GM10847 (cell line): ENCODE data around the gene GOLPH3L.

ENCODE experiments used
- POLR2A ChIP-seq: IDR thresholded peaks from 2 replicates; pipeline ENCODE4 v1.6.1; 2011; ENCODE audit not compliant: insufficient read length; ENCODE audit errors: extremely low read depth

GOLPH3L gene

DNA sequence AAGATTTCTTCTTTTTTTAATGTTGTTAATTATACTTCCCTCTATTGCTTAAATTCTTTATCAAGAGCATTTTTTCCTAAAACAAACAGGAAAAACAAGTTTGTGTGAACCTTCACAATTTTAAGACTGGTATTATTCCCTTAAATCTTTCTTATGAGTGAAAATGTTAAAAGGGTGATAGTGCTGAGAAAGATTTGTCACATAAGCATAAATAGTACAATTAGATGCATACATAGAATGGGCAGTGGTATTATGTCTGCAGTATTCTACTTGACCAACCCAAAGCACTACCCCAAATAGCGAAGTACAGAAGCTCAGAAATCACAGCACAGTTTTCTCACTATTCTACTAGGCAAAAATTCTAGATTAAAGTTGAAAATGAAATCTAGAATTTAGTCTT, 18.0 kb downstream of the GOLPH3L start:
- no peak for TF ChIP-seq POLR2A

DNA sequence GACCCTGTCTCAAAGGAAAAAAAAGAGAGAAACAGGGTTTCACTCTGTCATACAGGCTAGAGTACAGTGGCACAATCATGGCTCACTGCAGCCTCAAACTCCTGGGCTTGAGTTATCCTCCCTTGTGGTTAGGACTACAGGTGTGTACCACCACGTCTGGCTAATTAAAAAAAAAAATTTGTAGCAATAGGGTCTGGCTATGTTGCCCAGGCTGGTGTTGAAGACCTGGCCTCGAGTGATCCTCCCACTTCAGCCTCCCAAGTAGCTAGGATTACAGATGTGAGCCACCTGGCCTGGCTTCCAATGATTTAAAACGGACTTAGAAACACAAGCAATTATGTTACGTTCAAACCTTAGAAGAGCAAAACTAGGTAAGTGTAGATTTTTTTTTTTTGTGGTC, 22.1 kb downstream of the GOLPH3L start:
- TF ChIP-seq POLR2A: no peak

DNA sequence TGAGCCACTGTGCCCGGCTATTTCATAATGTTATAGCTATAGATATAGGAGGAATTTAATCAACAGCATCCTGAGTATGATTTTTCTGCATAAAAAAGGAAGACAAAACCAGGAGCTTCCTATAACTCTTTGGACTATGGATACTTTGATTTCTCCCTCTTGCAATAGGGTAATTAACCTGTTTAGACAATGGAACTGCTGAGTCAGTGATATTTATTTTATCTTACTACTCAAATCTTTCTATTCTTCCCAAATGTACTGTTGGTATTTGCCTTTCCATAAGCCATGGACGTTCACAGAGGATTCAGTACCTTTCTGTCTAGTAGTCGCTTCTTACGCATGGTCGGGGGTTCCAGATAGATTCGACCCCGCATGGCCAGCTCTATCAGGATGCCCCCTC, 33.6 kb downstream of the GOLPH3L start:
- no peak for TF ChIP-seq POLR2A

DNA sequence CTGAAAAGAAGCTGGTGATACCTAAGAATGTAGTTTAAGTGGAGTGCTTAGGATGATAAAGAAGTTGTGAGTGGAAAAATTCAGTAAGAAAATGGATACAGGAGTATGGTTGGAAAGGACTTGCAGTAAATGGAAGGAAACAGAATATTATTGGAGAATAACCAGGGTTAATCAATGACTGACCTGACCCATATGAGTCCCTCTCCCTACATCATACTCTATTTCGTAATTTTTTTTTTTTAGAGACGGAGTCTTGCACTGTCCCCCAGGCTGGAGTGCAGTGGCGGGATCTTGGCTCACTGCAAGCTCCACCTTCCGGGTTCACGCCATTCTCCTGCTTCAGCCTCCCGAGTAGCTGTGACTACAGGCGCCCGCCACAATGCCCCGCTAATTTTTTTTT, 34.1 kb downstream of the GOLPH3L start:
- TF ChIP-seq POLR2A: no peak

DNA sequence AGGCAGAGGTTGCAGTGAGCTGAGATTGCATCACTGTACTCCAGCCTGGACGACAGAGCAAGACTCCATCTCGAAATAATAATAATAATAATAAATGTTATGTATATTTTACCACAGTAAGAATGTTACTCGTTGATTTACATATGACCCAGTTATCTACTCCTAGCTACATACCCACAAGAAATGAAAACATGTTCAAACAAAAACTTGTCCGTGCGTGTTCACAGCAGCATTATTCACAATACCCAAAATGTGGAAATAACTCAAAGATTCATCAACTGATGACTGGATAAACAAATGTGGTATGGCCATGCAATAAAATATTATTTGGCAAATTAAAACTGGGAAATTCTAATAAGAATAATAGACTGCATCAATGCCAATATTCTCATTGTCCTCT, 35.8 kb downstream of the GOLPH3L start:
- TF ChIP-seq POLR2A: no peak

DNA sequence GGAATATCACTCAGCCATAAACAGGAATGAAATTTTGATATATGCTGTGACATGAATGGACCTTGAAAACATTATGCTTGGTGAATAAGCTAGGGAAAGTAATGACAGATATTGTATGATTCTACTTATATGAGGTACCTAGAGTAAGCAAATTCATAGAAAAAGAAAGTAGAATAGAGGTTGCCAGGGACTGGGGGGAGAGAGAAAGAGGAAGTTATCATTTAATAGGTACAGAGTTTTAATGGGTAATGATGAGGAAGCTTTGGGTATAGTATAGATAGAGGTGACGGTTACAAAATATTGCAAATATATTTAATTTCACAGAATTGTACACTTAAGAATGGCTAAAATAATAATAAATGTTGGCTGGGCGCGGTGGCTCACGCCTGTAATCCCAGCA, 36.4 kb downstream of the GOLPH3L start:
- no peak for TF ChIP-seq POLR2A

DNA sequence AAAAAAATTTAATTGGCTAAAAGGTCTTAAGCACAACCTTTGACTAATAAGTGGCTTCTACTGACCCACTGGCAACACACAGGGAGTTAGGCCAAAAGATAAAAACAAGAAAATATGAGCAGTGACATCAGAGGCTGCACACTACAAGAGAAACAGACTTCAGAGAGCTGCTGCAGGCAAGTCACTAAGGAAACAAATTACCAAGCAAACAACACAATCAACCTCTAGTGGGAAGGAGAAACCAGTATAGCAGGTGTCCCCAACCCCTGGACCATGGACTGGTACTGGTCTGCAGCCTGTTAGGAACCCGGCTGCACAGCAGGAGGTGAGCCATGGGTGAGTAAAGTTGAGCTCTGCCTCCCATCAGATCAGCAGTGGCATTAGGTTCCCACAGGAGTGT, 46.8 kb downstream of the GOLPH3L start:
- TF ChIP-seq POLR2A: no peak

DNA sequence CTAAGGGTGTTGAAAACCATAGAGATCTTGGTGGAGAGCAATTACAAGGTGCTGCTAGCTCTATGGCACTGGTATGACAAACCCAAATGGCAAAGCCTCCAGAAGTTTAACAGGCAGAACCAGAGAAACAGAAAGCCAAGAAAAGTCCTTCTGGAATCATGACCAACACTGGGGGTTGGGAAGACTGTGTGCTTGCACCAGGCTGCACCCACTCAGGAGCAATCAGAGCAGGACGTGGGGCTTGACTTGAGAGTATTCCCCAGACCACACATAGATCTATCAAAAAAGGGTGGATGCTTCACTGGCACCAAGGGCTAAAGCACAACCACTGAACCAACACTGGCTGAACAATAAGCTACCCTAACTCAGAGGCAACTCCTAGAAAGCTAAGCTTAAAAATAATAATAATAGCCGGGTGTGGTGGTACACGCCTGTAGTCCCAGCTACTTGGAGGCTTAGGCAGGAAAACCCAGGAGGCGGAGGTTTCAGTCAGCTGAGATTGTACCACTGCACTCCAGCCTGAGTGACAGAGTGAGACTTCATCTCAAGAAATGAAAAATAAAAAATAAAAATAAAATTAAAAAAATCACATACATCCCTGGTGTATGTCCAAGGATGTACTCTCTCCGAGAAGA, 47.4 kb downstream of the GOLPH3L start:
- TF ChIP-seq POLR2A: no peak

DNA sequence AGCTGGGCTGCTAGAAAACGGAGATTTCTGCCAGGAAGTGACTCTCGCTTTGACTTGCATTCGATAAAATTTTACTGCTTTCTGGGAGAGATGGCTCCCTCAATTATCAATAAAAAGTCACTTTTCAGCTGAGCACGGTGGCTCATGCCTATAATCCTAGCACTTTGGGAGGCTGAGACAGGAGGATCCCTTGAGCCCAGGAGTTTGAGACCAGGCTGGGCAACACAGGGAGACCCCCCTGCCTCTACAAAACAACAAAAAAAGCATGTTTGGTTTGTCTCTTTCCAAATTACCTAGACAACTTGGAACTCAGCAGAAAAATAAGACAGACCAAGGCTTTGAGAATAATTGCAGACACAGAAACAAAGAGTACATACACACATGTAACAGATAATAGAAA, 54.7 kb downstream of the GOLPH3L start:
- no peak for TF ChIP-seq POLR2A

DNA sequence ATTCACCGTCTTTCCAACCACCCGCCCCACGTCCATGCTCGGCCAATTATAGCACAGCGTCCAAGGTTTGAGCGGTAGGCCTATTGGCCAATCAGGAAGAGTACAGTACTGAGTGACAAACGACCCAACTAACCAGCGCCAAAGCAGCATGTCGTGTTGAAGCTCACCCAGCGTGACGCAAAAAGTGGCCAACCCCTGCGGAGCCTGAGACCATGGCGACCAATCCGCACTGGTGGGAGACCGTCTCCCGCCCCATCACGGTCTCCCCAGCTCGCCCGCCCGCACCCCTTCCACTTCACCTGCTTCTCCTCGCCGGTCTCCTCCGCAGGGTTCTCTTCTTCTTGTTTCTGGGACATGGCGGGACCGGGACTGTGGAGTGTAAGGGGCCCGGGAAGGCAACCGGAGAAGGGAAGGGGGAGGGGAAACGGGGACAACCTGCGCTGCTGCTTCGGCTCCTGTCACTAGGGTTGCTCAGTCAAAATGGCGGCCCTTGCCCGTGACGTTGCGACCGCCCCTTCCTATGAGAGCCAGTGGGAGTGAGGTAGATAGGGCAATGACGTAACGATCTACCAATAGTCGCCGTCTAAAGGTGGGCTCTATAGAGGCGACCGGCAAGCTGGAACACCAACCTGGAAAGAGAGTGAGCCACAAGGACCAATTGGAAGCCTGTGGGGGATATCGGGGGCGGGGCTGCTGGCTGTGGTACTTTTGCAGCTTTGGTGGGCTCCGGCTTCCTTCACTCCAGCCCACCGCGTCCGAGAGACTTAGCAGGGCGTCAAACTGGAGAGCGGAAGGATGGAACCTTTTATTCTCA, 67.6 kb downstream of the GOLPH3L start, which contains the start of gene ENSA:
TSS of gene ENSA (minus strand) at position 498 of the 814 bp plus-strand sequence. CDS start at position 356, 142 bp downstream.
- TF ChIP-seq POLR2A: peak; percentile 55

DNA sequence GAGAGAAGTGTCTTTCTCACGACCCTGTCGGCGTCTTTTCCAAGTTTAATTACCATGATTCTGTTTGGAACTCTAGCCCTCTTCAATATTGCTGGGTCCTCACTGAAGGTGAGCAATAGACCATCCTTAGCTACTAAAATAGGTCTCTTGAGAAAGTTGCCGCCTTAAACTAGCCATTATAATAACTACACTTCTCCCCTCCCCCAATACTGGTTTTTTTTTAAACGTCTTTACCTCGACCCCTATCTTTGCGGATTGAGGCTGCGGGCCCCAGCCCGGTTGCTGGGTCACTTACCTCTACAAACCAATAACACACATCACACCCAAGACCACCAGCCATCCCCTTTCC, 68.2 kb downstream of the GOLPH3L start:
- no peak for TF ChIP-seq POLR2A

DNA sequence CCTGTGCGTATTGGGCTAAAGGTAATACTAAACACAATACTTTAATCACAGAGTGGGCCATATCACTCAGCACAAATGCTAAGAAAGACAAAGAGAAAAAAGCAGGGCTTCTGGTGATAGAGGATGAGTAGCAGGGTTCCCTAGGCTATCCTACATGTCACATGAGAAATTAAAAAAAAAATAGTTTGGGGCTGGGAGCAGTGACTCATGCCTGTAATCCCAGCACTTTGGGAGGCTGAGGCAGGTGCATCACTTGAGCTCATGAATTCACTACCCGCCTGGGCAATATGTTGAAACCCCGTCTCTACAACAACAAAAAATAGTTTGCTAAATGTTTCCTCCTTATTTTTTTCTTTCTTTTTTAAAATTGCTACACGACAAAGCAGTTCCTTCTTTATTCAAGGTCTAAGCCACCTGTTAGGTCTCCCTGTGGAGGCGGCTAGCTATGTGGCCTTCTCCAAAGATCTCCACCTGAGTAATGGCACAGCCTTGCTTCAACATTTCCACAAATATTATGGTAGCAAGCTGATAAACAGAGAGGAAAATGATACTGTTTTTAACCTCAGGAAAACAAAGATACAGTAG, 69.0 kb downstream of the GOLPH3L start:
- no peak for TF ChIP-seq POLR2A

DNA sequence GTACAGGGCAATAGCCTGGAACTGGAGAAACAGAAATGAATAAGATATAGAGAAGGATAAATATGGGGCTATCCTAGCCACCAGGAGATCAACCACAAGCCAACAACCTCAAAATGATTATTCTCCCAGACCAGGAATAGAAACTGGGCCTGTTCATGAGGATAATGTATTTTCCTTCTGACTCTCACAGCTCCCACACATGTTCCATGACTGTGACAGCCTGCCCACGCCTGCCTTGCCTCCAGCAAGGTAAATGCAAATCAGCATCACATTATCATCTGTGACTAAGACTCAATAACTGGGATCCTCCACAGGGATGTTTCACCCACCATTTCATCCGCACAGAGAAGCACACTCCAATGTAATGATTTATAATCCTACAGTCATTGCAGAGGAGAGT, 70.8 kb downstream of the GOLPH3L start:
- no peak for TF ChIP-seq POLR2A

DNA sequence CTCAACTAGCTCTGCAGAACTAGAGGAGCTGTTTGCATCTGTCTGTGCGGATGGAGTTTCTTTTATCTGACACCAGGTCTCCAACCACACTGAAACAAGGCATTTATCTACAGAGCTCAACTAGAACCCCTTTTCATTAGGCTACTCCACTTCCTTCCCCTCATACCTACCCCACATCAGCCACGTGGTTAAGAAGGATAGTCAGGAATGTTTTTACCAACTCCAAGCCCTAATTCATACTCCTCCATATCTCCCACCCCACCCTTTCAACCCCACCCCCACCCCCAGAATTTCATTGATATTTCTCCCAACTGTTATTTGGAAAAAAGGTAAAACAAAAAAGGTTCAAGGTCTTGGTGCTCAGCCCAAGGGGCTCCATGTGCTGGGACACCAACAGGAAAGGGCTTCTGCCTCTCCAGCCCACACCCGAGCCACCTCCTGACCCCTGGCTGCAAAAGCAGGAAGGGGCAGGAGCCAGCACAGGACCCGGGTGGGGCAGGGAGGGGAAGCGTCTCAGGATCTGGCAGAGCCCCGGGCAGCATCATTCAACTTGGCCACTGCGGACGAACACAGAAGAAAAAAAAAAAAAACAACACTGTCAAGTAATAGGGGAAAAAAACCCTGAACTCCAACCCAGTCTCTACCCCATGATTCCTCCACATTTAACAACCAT, 74.5 kb downstream of the GOLPH3L start:
- no peak for TF ChIP-seq POLR2A

DNA sequence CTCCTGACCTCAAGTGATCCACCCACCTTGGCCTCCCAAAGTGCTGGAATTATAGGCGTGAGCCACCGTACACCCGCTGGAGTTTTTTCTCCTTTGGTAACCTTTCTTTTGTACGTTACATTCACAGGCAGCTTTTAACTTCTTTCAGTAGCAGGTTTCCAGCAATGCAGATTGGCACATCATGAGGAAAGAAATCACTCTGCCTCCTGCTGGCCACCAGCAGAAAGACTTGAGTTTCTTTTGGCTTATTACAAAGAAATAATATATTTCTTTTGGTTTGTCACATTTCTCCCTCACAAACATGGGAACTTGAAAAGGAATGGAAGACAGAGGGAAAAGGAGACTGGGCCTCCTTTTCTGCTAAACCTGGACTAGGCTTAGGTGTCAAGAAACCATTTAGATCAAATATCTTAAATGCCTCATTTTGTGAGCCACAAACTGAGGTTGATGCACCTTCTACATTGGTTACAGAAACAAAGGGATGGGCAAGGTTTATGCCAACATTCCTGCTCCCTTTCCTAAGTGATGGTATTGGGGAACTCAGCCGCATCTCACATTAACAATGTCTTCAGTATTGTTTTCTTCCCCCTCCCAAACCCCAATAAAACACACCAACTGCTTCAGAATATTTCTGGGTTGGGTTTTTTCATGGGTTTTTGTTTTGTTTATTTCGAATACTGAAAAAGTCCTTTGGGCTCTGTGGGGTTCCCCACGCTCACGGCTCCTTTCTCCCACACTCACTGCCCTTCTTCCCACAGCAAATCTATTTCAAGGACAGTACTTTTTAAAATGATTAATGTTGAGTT, 75.3 kb downstream of the GOLPH3L start:
- no peak for TF ChIP-seq POLR2A
